ENCODE results near the gene ATP6V0A1.
A peak's percentile ranks its signal among the peaks of the same experiment; 100 is the strongest.

Gene ATP6V0A1

DNA sequence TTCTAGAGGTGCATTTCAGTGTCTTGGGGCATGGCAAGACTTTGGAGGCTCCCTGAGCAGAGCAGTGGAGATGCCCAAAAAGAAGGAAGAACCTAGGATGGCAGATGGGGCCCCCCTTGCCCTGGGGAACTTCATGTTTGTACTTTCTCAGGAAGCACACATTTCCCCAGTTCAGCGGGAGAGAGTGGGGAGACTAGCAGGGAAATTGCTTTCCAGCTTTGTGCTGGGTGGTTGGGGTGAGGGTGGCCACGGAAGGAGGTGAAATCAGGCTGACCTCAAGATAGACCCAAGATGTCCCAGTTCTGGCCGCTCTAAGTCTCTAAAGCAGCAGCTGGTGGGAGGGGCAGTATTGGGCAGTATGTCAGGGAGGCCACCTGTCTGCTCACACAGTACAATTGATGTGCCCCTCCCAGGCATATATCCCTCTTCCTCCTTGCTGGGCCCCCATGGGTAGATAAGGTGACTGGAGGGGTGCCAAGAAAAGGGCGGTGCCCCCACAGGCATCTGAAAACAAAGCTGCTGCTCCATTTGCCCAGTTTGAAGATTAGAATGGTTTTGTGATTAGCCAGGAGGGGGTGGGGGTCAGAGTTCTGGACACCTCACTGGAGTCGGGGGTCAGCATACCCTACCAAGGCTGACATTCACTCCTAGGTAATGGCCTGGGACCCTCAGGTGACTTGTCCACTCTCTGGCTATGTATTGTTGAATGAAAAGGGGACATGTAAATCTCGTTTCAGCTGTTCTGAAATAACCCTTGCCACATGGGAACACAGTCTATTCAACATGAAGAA, 60.3 kb downstream of the ATP6V0A1 start:
- DNase-seq (ENCODE audit: low read depth, low spot score): peak; percentile 55

DNA sequence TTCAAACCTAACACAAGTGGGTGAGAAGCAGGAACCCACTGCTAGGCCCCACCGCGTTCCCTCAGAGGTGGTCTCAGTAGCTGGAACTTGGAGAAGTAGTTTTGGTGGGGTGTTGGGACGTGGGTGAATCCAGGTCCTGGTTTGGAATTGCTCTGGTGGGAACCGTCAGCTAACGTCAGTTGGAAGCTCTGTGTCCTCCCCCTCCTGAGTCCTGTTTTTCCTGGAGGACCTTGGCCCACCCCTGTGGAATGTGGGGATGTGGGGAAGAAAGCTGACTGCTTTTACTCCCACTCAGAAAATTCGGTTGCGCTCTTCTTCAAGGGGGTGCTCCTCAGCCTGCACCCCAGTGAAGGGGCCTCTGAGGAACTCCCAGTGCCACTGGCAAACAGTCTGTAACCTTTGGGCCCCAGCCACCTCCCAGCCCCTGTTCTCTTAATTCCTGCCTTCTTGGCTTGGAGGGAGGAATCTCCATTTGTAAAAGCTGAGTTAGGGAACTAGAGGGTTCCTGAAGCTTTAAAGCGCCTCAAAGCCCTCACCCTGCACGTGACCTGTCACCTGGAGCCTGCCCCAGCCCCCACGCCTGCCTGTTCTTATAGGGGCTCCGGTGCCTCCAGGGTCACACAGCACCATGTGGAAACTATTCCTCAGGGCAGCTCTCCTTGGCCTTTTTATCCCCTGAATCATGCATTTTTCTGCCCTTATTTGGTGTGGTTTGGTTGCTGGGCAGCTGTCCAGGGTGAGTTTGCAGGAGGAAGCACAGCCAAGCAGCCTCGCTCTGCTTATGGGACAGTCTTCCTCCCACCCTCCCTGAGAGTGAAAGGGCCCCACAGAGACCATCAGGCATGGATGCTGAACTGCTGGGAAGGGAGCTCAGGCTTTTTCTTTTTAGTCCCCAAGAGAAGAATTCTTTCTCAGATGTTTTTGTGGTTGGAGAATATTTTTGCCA, 61.1 kb downstream of the ATP6V0A1 start:
- DNase-seq (ENCODE audit: low read depth, low spot score): peak; percentile 99

GRCh38 chr17:42520540-42520951, 61.9 kb downstream of the ATP6V0A1 start:
- DNase-seq (ENCODE audit: low read depth, low spot score): no peak

GRCh38 chr17:42521036-42521435, 62.4 kb downstream of the ATP6V0A1 start:
- DNase-seq (ENCODE audit: low read depth, low spot score): peak; percentile 75

DNA sequence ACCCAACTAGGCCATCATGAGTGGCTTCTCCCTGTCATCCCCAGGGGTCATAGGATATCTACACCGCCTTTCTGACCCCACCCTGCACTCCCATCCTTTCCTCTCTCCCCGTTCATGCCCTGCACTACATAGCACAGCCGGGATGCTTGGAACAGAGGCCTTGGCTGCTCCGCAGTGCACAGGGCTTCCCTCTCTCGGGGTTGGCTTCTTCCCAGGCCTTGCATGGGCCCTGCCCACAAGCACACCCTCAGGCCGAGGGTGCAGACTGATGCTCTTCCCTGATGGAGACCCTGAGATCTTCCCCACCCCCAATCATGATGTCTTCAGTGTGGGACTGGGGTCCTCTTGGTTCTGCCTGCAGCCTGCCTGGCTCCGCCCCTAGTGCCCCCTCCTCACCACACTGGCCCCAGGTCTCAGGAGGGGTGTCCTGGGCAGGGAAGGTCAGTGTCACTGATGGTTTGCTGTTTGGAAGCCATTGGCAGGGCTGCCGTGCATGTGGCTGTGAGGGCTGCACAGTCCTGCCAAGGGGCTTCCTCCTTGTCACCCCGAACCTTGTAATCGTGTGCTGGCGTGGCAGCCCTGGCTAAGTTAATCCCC, 63.1 kb downstream of the ATP6V0A1 start:
- peak; percentile 62 for DNase-seq (ENCODE audit: low read depth, low spot score)

DNA sequence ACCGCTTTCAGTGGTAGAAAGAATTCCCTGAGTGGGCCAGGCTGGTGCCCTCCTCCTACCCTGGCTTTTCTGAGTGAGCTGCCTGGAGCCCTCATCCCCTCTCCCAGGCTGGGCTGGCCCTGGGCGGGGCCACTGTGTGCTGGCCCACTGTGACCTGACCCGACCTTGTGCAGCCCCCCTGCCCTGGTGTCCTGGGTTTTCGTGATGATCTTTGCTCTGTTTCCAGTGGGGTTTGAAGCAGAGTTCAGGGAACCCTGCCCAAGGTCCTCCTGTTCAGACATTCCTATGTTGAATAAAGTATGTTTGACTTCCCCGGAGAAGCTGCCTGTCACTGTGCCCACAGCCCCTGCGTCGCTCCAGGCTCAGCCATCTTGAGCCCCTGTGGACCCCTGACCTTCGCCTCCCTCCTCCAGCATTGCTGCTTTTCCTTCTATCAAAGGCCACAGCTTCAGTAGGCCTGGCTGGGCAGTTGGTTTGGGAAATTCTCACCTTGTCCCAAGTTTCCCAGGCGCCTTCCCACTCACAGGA, 63.6 kb downstream of the ATP6V0A1 start:
- DNase-seq (ENCODE audit: low read depth, low spot score): no peak

- no peak for DNase-seq (ENCODE audit: low read depth, low spot score)
These were observed 64.2 kb downstream of the ATP6V0A1 start for GRCh38 chr17:42522798-42523278.

DNA sequence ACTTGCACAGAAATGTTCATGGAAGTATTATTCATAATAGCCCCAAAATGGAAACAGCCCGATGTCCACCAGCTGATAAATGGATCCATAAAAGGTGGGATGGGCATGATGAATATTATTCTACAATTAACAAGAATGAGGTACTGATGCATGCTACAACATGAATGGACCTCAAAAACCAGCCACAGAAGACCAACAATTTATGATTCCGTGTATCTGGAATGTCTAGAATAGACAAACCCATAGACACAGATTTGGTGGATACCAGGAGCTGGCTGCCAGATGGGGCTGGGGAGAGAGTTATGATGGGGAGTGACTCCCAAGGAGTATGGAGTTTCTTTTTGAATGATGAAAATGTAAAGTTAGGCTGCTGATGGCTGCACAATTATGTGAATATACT, 66.5 kb downstream of the ATP6V0A1 start:
- DNase-seq (ENCODE audit: low read depth, low spot score): peak; percentile 56

DNA sequence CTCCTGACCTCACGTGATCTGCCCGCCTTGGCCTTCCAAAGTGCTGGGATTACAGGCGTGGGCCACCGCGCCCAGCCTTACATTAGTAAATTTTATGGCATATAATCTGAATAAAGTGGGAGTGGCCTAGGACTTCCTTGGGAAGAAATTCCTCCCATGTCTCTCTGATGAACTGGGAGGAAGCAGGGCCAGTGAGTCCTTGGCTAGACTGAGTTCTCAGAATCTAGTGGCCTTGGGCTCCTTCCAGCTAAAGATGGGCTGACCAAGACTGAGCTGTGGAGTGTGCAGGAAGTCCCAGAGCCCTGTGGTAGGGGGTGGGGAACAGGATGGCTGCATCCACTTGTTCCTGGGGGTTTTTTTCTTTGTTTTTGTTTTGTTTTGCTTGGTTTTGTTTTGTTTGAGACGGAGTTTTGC, 67.4 kb downstream of the ATP6V0A1 start:
- DNase-seq (ENCODE audit: low read depth, low spot score): peak; percentile 50

DNA sequence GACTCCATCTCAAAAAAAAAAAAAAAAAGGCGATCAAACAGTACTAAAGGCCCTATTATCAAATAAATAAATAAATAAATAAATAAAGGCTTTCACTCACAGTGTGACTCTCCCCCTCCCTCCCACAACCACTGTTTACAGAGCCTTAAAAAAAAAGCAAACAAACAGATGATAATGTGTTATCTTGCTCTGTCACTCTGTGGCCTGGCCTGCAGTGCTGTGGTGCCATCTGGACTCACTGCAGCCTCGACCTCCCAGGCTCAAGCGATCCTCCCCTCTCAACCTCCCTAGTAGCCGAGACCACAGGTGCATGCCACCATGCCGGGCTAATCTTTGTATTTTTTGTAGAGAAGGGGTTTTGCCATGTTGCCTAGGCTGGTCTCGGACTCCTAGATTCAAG, 69.3 kb downstream of the ATP6V0A1 start:
- DNase-seq (ENCODE audit: low read depth, low spot score): no peak

DNA sequence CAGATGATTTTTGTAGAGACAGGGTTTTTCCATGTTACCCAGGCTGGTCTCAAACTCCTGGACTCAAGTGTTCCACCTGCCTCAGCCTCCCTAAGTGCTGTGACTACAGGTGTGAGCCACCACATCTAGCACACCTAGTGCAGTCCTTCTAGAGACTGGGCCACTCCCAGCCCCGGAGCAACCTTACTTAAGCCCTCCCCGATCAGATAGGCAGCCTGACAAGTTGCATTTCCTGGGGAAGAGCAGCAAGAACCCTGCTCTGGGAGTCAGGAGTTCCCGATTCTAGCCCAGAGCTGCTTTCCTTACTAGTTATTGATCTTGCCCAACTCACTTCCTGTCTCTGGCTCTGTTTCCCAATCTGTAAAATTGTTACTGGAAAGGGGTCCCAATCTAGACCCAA, 70.4 kb downstream of the ATP6V0A1 start:
- DNase-seq (ENCODE audit: low read depth, low spot score): no peak

DNA sequence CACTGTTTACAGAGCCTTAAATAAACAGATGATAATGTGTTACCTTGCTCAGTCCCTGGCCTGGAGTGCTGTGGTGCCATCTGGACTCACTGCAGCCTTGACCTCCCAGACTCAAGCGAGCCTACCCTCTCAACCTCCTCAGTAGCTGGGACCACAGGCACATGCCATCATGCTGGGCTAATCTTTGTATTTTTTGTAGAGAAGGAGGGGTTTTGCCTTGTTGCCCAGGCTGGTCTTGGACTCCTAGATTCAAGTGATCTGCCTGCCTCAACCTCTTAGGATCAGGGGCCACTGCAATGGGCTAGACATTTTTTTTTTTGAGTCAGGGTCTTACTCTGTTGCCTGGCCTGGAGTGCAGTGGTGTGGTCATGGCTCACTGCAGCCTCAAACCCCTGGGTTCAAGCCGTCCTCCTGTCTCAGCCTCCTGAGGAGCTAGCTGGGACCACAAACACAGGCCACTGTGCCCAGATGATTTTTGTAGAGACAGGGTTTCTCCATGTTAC, 72.3 kb downstream of the ATP6V0A1 start:
- no peak for DNase-seq (ENCODE audit: low read depth, low spot score)

DNA sequence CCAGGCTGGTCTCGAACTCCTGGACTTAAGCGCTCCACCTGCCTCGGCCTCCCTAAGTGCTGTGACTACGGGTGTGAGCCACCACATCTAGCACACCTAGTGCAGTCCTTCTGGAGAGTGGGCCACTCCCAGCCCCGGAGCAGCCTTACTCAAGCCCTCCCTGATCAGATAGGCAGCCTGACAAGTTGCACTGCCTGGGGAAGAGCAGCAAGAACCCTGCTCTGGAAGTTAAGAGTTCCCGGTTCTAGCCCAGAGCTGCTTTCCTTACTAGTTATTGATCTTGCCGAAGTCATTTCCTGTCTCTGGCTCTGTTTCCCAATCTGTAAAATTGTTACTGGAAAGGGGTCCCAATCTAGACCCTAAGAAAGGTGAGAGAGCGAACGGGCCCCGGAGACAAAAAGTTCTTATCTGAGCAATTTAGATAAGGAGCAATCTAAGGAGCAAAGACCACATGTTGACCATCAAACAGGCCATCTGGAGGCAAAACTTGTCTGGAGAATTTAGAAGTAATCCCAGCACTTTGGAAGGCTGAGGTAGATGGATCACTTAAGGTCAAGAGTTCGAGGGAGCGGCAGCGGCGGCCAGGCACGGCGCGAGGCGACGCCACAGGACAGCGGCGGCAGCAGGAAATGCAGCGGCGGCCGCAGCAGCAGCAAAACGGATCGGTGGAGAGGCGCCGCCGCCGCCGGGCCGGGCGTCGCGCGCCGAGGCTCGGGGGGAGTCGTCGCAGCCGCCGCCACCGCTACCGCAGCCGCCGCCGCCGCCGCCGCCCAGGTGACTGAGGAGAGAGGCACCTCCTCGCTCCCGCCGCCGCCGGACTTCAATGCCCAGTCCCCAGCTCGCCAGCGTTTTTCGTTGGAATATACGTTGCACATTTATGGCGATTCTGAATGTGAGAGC, 73.0 kb downstream of the ATP6V0A1 start:
- peak; percentile 78 for DNase-seq (ENCODE audit: low read depth, low spot score)

DNA sequence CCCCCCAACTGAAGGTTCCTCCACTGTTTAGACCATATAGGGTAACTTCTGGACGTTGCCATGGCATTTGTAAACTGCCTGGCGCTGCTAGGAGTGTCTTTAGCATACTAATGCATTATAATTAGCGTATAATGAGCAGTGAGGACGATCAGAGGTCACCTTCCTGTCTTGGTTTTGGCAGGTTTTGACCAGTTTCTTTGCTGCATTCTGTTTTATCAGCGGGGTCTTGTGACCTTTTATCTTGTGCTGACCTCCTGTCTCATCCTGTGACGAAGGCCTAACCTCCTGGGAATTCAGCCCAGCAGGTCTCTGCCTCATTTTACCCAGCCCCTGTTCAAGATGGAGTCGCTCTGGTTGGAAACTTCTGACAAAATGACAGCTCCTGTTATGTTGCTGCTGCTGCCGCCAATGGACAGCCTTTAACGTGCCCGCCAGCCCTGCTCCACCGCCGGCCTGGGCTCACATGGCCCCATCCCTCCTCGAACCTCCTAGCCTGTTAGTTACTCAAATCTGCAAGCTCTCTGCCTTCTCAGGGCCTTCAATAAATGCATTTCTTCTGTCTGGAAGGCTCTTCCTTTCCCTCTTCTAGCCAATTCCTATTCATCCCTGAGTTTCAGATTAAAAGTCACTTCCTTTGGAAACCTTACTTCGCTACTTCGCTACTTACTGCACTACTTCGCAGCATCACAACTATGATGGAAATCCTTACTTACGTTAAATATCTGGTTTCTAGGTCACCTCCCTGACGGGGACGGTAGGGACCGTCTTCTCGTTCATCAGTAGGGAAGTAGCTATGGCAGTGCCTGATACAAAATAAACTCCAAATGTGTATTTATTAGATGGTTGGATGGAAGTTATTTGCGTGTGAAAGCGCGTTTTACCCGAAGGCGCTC, 76.7 kb downstream of the ATP6V0A1 start:
- no peak for DNase-seq (ENCODE audit: low read depth, low spot score)

DNA sequence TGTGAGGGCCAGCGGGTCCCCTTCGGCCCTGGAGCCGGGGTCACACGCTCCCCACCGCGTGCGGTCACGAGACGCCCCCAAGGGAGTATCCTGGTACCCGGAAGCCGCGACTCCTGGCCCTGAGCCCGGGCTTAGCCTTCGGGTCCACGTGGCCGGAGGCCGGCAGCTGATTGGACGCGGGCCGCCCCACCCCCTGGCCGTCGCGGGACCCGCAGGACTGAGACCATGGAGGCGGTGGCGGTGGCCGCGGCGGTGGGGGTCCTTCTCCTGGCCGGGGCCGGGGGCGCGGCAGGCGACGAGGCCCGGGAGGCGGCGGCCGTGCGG, 77.3 kb downstream of the ATP6V0A1 start, which contains the start of gene NAGLU:
Gene NAGLU, plus strand, starts transcription at position 194 of the 324 bp plus-strand sequence. Its CDS starts 32 bp downstream, at position 226.
- DNase-seq (ENCODE audit: low read depth, low spot score): peak; percentile 95

GRCh38 chr17:42536372-42537155, 77.9 kb downstream of the ATP6V0A1 start:
- peak; percentile 87 for DNase-seq (ENCODE audit: low read depth, low spot score)

DNA sequence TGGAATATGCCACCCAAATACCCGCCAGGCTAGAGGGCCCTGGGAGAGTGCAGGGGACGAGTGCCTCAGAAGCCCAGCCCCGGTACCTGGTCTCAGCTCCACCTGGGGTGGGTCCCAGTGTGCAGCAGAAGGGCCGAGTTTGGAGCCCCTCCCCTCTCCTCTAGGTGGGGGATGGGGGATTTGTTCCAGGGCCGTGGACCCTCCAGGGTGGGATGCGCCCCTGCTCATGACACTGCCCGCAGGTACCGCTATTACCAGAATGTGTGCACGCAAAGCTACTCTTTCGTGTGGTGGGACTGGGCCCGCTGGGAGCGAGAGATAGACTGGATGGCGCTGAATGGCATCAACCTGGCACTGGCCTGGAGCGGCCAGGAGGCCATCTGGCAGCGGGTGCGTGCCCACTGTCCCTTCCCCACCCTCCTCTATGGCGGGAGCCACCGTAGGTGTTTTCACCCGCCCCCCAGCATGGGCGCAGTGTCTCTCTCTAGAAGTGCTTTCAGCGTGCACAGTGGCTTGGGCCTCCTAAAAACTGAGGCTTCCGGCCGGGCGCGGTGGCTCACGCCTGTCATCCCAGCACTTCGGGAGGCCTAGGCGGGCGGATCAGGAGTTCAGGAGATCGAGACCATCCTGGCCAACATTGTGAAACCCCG, 78.6 kb downstream of the ATP6V0A1 start:
- DNase-seq (ENCODE audit: low read depth, low spot score): no peak

DNA sequence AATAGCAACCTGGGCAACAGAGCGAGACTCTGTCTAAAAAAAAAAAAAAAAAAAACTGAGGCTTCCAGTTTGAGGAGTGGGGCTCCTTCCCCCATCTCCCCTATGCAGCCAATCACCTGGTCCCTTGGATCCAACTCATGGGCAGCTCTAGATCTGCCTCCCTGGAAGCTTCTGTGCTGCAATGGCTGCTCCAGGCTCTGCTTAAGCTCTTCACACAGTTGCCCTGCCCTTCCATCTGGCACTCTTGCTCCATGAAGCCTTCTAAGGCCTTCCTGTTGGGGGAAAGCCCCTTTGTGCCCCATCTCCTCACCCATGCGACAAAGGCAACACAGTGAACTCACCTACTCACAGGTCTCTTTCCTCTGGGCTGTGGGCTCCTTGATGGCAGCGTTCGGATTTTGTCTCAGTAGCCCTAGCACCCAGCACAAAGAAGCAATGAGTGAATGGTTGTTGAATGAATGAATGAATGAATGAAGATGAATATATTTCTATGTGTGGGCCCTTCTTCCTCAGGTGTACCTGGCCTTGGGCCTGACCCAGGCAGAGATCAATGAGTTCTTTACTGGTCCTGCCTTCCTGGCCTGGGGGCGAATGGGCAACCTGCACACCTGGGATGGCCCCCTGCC, 79.3 kb downstream of the ATP6V0A1 start:
- no peak for DNase-seq (ENCODE audit: low read depth, low spot score)

Data from astrocyte of the hippocampus (primary cell).